Tibial artery (tissue), 4 donors: Measurements from ENCODE around the gene FOXN1.

Source experiments
- DNase-seq, 2 donors: peaks; one replicate each; pipeline ENCODE4 v3.0.0-alpha.2; 2019
- H3K27ac ChIP-seq, 2 donors: fragments of 200-600 bp; sonication (generic) in 1 of 2; 1 replicate in 1 of 2; 2 replicates in 1 of 2; pipeline ENCODE4 v1.5.1; 2018 to 2019; ENCODE audit warnings: mild to moderate bottlenecking in 1 of 2
- H3K27me3 ChIP-seq, 2 donors: fragments of 200-600 bp; sonication (generic) in 1 of 2; one replicate each; pipeline versions ENCODE4 v1.5.1 to v1.6.0; 2016 to 2019
- H3K36me3 ChIP-seq, 3 donors: fragments of 200-600 bp; sonication (generic) in 2 of 3; one replicate each; pipeline ENCODE4 v1.5.1; 2016 to 2019; ENCODE audit warnings: mild to moderate bottlenecking in 2 of 3
- H3K4me1 ChIP-seq, 4 donors: fragments of 200-600 bp; sonication (generic) in 2 of 4; 1 replicate in 3 of 4; 2 replicates in 1 of 4; pipeline ENCODE4 v1.5.1; 2016 to 2019
- H3K4me3 ChIP-seq, 2 donors: fragments of 200-600 bp; sonication (generic) in 1 of 2; 1 replicate in 1 of 2; 2 replicates in 1 of 2; pipeline ENCODE4 v1.5.1; 2018 to 2019; ENCODE audit warnings: mild to moderate bottlenecking in 2 of 2
- H3K9me3 ChIP-seq, 3 donors: fragments of 200-600 bp; sonication (generic) in 1 of 3; one replicate each; pipeline ENCODE4 v1.5.1; 2016 to 2019
- CTCF ChIP-seq, 2 experiments: fragments of 200-600 bp in 1 of 2; fragments of 450-650 bp in 1 of 2; IDR thresholded peaks; one replicate each; pipeline ENCODE4 v1.5.1; 2017 to 2019; ENCODE audit warnings: antibody characterized with exemption in 2 of 2, mild to moderate bottlenecking in 1 of 2, moderate library complexity in 1 of 2
- intact Hi-C: fragments of 100-400 bp; cut with DNase I; formaldehyde crosslinking; loops from one replicate; pipeline ENCODE4 v1.15.0; 2023; ENCODE audit warnings: low total_unique reads

Gene FOXN1

GRCh38 chr17:28582513-28582912 lies 76.4 kb downstream of the FOXN1 start:
- Histone ChIP-seq H3K9me3 (no peaks in the 10 kb centered on the region), H3K36me3 (peaks cover 0 to 31% (median 8%) of the 10 kb centered on the region in 3 donors), H3K4me1 (peaks cover 0 to 2% (median 0%) of the 10 kb centered on the region in 4 donors), H3K27ac (no peak overlapping the region), H3K4me3 (no peak overlapping the region), H3K27me3 (no peaks in the 10 kb centered on the region)
- TF ChIP-seq CTCF (IDR thresholded peaks at IDR 0.05): no peak
- intact Hi-C loops: no loop called here
- no peak for DNase-seq

DNA sequence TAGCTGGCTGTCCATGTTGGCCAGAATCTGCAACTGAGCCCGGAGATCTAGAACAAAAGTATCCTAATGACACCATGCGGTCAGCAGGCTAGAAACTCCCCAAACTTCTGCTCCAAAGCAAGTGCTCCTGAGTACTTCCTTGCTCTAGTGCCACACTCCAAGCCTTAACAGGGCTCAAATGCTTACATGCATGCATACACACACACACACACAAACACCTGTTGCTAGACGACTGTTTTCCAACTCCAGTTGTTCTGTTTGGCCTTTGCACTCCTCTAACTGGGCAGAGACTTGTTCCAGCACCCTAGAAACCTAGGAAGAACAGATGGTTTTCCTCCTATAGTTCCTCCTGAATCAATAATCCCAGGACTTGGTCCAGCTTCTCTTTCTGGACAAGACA lies 78.3 kb downstream of the FOXN1 start:
- intact Hi-C loops: no loop called here
- H3K27me3 ChIP-seq: no peaks in the 10 kb centered on the region
- no peaks in the 10 kb centered on the region for H3K4me1 ChIP-seq
- no peak overlapping the region for H3K4me3 ChIP-seq
- peaks cover 0 to 31% (median 8%) of the 10 kb centered on the region in 3 donors for H3K36me3 ChIP-seq
- H3K27ac ChIP-seq: no peak overlapping the region
- no peak for DNase-seq
- TF ChIP-seq CTCF (IDR thresholded peaks at IDR 0.05): no peak
- H3K9me3 ChIP-seq: no peaks in the 10 kb centered on the region

- TF ChIP-seq CTCF (IDR thresholded peaks at IDR 0.05): no peak
- intact Hi-C loops: no loop called here
- no peak for DNase-seq
Observed at GRCh38 chr17:28585851-28586250, 79.7 kb downstream of the FOXN1 start.

More at GRCh38 chr17:28585851-28586250, 79.7 kb downstream of the FOXN1 start:
- Histone ChIP-seq H3K27me3 (no peaks in the 10 kb centered on the region), H3K36me3 (peaks cover 0 to 31% (median 8%) of the 10 kb centered on the region in 3 donors), H3K27ac (no peak overlapping the region), H3K4me3 (no peak overlapping the region), H3K9me3 (no peaks in the 10 kb centered on the region), H3K4me1 (no peaks in the 10 kb centered on the region)
